ENCODE results near the gene NFATC2.

DNA sequence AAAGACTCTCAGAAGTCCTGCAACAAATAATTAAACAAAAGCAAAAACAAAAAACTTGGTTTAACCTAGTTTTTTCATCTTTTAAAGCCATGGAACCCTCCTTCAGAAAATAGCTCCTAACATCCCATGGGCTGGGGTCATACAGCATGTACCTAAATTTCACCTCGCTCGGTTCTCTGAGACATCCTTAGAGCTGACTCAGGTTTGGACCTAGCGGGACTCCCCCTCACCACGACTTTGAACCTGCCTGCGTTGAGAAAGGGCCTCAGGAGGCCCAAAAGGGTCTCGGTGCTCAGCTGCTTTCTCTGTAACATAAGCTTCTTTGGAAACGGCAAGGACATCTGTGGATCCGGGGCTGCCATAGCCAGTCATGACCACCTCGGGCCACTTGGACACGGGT, 112.8 kb downstream of the NFATC2 start:
- TF ChIP-seq, protein P1, sequence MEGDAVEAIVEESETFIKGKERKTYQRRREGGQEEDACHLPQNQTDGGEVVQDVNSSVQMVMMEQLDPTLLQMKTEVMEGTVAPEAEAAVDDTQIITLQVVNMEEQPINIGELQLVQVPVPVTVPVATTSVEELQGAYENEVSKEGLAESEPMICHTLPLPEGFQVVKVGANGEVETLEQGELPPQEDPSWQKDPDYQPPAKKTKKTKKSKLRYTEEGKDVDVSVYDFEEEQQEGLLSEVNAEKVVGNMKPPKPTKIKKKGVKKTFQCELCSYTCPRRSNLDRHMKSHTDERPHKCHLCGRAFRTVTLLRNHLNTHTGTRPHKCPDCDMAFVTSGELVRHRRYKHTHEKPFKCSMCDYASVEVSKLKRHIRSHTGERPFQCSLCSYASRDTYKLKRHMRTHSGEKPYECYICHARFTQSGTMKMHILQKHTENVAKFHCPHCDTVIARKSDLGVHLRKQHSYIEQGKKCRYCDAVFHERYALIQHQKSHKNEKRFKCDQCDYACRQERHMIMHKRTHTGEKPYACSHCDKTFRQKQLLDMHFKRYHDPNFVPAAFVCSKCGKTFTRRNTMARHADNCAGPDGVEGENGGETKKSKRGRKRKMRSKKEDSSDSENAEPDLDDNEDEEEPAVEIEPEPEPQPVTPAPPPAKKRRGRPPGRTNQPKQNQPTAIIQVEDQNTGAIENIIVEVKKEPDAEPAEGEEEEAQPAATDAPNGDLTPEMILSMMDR (IDR thresholded peaks at IDR 0.05; ENCODE audit: insufficient read depth, low read length), result no peak
- TF ChIP-seq, protein P2, sequence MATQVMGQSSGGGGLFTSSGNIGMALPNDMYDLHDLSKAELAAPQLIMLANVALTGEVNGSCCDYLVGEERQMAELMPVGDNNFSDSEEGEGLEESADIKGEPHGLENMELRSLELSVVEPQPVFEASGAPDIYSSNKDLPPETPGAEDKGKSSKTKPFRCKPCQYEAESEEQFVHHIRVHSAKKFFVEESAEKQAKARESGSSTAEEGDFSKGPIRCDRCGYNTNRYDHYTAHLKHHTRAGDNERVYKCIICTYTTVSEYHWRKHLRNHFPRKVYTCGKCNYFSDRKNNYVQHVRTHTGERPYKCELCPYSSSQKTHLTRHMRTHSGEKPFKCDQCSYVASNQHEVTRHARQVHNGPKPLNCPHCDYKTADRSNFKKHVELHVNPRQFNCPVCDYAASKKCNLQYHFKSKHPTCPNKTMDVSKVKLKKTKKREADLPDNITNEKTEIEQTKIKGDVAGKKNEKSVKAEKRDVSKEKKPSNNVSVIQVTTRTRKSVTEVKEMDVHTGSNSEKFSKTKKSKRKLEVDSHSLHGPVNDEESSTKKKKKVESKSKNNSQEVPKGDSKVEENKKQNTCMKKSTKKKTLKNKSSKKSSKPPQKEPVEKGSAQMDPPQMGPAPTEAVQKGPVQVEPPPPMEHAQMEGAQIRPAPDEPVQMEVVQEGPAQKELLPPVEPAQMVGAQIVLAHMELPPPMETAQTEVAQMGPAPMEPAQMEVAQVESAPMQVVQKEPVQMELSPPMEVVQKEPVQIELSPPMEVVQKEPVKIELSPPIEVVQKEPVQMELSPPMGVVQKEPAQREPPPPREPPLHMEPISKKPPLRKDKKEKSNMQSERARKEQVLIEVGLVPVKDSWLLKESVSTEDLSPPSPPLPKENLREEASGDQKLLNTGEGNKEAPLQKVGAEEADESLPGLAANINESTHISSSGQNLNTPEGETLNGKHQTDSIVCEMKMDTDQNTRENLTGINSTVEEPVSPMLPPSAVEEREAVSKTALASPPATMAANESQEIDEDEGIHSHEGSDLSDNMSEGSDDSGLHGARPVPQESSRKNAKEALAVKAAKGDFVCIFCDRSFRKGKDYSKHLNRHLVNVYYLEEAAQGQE (IDR thresholded peaks at IDR 0.05; ENCODE audit: insufficient replicate concordance, low read depth), result no peak
- TF ChIP-seq POLR2AphosphoS5 (IDR thresholded peaks at IDR 0.05; ENCODE audit: low read depth) (no peak), GABPA (IDR thresholded peaks at IDR 0.05; ENCODE audit: low read depth) (no peak)

Data from HL-60 (cell line).